AG20443 (cell line): Measurements from ENCODE around the gene CLIC4.
A peak's percentile ranks its signal among the peaks of the same experiment; 100 is the strongest.
"Not testable (repeated sequence)": the region's sequence is repeated elsewhere in the genome, so short reads cannot be mapped to it uniquely, and the experiment has no call there.

Experiments
- DNase-seq: peaks from one replicate; pipeline ENCODE4 v3.0.0; 2012; ENCODE audit warnings: low spot score, mixed read lengths

The CLIC4 gene

DNA sequence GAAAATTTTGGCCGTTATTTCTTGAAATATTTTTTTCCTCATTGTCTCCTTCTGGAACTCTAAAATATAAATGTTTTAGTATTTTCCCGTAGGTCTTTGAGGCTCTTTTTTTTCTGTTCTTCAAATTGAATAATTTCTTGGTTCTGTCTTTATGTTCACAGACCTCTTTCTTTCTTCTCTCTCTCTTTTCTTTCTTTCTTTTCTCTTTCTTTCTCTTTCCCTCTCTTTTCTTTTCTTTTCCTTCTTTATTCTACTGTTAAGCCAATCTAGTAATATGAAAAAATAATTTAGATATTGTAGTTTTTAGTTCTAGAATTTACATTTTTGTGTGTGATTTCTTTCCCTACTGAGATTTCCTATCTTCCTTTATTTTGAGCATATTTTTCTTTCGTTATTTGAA lies 30.1 kb downstream of the CLIC4 start:
- no peak for DNase-seq

DNA sequence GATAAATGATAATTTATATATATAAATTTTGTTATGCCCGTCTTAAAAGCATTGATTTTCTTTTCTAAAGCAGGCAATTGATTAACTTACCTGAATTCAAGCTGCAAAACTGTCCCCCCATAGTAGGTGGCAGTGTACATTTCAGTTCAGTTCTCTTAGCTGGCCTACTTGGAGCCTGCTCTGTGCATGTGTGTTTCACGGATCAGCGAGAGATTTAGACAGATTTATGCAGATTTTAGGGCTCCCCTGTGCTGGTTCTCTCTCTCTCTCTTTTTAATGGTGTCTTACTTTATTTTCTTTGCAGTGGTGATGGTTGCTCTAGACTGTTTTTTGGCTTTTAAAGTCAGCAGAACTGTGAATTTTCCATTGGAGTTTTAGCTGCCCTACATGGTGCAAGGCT lies 30.7 kb downstream of the CLIC4 start:
- DNase-seq, result no peak

DNA sequence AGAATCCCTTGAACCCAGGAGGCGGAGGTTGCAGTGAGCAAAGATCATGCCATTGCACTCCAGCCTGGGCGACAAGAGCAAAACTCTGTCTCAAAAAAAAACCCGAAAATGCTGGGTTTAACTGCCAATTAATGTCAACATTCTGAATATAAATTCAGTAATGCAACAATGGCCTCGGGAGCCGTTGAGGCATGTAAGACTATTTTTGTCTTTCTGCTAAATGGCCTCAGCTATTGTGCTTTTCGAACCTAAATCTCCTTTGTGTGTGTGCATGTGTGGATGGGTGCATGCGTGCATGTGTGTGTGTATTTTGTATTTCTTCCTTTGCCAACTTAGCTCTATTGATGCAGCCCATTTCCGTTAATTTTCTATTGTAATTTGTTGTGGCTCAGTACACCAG lies 31.6 kb downstream of the CLIC4 start:
- no peak for DNase-seq

DNA sequence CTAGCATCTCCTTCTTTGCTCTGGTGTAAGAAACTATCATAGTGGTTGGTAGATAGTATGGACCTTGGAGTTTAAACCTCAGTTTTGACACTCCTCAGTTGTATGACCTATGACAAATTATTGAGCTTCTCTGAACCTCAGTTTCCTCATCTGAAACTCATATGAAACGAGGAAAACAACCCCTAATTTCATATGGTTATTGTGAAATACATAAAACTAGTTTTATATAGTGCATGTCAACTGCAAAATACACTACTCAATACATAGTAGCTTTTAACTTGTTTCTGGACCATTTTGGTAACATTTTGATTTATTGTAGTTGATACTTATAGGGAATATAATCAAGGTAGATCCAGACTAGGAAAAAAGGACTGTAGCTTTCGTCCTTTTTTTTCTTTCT lies 32.9 kb downstream of the CLIC4 start:
- no peak for DNase-seq

DNA sequence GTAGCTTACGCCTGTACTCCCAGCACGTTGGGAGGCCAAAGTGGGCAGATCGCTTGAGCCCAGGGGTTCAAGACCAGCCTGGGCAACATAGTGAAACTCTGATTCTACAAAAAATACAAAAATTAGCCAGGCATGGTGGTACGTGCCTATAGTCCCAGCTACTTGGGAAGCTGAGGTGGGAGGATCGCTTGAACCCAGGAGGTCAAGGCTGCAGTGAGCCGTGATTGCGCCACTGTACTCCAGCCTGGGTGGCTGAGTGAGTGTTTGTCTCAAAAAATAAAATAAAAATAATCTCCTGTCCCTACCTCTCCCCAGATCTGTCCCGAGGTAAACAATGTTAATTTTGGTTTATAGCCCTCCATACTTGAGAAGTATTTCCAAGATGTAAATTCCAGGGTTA lies 34.0 kb downstream of the CLIC4 start:
- not testable (repeated sequence) for DNase-seq

DNA sequence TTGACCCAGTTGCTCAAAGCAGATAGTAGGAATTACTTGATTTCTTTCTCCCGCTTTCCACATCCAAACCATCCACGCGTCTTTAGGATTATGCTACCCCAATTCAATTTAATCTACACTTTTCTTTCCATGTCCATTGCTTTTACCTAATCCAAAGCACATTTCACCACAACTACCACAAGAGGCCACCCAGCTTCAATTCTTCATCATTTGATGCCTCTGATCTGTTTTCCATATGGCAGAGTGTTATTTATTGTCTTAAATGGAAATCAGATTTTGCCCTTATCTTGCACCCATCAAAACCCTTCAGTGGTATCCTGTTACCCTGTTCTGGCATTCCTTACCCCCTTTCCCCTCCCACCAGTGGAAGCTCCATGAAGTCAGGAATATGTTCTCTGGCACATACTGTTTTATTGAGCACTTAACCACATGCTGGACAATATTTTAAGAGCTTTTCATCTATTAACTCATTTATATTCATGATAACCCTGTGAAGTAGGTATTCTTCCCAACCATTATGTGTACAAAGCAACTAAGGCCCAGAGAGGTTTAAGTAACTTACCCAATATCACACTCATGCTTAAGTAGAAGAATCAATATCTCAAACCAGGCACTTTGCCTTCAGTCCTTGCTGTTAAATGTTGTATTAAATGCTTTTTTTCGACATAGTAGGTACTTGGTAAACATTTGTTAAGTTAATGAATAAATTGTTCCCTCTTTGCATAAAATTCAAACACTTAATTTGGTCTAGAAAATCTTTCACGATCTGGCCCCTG lies 34.6 kb downstream of the CLIC4 start:
- no peak for DNase-seq

DNA sequence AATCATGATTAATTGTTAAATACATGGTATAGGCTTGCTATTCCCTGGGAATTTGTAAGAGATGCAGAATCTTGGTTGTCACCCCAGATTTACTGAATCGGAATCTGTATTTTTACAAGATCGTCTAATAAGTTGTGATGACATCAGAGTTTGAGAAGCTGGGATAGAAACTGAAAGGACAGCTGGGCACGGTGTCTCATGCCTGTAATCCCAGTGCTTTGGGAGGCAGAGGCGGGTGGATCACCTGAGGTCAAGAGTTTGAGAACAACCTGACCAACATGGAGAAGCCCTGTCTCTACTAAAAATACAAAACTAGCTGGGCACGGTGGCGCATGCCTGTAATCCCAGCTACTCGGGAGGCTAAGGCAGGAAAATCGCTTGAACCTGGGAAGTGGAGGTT lies 35.4 kb downstream of the CLIC4 start:
- DNase-seq, result not testable (repeated sequence)

DNA sequence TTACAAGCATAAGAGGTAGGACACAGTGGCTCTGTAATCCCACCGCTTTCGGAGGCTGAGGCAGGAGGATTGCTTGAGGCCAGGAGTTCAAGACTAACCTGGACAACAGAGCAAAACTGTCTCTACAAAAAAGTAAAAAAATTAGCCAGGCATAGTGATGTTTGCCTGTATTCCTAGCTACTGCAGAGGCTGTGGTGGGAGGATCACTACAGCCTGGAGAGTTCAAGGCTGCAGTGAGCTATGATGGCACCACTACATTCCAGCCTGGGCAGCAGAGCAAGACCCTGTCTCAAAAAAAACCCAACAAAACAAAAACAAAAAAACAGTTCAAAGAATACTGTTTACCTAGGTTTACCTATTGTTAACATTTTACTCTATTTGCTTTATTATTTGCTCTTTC lies 37.4 kb downstream of the CLIC4 start:
- DNase-seq, result no peak

DNA sequence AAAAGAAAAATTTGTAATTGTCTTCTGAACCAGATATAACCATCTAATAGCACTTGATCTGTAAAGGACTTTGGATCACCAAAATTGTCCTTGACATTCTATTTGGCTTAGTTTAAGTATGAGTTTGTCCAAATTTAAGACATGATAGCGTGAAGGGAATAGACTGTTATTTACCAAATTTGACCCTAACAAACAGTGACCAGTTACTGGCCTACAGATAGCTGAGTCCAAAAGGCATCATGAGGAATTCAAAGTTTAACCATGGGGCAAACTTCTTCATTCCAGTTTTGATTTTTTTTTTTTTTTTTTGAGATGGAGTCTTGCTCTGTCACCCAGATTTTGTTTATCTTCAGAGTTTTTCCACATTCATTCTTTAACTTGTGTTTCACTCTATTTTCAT lies 38.5 kb downstream of the CLIC4 start:
- DNase-seq, result no peak

DNA sequence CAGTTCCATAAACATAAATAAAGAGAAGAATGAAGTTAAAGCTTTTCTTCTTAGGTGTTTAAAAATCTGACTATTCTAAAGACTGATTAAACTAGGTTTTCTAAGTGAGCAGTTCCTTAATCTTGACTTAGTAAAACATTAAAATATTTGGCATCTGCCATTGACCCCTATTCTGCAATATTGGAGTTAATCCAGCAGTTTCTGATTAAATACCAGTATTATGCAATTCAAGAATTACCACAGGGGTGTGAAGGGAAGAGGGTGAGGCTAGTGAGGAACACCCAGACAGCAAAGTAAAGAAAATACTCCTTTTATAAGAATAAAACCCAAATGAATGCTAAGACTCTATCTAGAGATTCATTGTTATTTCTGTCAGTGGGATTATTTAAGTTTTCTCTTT lies 40.9 kb downstream of the CLIC4 start:
- peak; percentile 51 for DNase-seq

DNA sequence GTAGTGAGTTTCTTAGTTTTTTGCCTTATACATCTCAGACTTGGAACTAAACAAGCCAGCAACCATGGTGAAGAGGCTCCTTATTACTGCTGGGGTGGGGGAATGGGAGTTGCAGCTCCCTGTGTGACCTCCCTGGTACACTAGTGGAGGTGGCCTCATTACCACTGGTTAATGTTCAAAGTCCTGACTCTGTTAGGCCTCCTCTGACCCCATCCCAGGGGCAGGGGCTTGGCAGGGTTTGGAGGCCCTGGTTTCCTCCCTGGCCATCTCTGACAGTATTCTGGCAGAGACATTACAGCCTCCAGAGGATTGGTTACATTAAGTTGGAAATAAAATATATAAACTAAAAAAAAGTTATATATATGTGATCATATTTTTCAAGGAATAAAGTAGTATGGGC lies 45.2 kb downstream of the CLIC4 start:
- DNase-seq, result no peak

DNA sequence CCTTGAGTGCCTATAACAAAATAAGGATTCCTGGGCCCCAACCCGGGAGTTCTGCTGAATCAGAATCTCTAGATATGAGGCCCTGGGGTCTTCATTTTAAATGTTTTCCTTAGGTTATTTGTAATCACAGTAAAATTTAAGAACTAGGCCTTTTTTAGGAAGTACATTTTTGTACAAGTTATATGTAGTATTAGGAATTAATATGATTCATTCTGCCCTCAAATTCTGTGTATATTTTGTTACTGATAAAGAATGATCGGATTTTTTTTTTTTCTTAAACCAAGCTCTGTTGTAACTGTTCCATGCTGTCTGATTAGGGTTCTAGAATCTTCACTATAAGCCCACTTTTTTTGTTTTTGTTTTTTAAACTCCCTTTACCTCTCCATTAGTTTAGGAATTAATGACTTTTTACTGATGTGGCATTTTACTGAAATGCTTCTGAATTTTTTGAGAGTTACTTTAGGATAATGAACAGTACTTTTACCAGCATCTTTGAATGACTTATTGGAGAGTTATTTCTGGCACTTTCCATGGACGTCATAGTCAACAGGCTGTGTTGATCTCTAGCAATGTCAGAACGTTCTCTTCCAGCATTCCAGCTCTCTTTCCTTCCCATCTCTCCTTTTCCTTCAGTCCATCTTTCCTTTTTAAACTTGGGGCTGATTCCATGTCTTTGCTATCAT lies 48.3 kb downstream of the CLIC4 start:
- DNase-seq, result peak; percentile 64

DNA sequence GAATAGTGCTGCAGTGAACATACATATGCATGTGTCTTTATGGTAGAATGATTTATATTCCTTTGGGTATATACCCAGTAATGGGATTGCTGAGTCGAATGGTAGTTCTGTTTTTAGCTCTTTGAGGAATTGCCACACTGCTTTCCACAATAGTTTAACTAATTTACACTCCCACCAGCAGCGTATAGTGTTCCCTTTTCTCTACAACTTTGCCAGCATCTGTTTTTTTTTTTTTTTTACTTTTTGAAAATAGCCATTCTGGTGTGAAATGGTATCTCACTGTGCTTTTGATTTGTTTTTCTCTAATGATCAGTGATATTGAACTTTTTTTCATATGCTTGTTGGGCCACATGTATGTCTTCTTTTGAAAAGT lies 48.9 kb downstream of the CLIC4 start:
- DNase-seq, result not testable (repeated sequence)

DNA sequence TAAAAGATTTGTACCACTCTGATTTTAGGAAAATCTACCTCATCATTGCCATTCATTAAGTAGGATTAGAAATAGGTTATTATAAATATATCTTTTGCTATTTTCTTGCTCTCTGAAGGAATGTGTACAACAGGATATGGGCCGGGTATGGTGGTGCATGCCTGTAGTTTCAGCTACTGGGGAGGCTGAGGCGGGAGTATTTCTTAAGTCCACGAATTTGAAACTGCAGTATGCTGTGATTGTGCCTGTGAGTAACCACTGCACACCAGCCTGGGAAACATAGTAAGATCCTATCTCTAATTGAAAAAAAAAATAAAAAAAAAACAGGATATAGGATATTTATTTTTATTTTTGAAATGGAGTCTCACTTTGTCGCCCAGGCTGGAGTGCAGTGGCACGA lies 50.0 kb downstream of the CLIC4 start:
- no peak for DNase-seq

DNA sequence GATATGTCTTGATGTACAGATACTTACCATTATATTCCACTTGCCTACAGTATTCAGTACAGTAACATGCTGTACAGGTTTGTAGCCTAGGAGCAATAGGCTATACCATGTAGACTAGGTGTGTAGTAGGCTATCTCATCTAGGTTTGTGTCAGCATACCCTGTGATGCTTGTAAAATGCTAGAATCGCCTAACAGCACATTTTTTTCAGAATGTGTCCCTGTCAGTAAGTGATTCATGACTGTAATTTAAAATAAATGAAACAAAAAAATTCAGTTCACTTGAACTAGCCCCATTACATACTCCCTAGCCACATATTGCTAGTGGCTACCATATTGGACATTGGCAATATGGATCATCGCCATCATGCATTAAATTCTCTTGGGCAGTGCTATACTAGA lies 51.3 kb downstream of the CLIC4 start:
- no peak for DNase-seq

DNA sequence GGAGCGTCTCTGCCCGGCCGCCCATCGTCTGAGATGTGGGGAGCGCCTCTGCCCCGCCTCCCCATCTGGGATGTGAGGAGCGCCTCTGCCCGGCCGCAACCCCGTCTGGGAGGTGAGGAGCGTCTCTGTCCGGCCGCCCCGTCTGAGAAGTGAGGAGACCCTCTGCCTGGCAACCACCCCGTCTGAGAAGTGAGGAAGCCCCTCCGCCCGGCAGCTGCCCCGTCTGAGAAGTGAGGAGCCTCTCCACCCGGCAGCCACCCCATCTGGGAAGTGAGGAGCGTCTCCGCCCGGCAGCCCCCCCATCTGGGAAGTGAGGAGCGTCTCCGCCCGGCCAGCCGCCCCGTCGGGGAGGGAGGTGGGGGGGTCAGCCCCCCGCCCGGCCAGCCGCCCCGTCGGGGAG lies 54.0 kb downstream of the CLIC4 start:
- not testable (repeated sequence) for DNase-seq

DNA sequence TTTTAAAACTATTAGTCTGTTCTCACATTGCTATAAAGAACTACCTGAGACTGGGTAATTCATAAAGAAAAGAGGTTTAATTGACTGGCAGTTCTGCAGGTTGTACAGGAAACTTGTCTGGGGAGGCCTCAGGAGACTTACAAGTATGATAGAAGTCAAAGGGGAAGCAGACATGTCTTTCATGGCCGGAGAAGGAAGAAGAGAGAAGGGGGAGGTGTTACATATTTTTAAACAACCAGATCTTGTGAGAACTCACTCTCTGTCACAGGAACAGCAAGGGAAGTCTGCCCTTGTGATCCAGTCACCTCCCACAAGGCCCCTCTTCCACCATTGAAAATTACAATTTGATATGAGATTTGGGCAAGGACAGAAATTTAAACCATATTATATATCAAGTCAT lies 55.9 kb downstream of the CLIC4 start:
- DNase-seq, result no peak

DNA sequence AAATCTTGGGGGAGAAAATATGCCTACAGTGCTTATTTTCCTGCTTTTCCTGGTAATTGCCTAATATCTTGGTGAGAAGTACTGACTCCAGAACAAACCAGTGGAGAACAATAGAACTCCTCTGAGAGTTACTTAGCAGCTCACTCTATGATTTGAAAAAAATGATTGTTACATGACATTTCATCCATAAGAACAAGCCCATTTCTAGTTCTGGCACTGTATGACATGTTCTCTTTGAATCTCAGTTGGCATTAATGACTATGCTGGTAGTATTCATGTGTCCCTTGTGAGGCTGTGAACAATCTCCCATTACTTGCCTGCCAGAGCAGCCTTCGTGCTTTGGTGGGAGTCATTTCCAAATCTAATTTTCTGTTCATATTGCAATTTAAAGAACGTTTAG lies 58.0 kb downstream of the CLIC4 start:
- DNase-seq, result no peak

DNA sequence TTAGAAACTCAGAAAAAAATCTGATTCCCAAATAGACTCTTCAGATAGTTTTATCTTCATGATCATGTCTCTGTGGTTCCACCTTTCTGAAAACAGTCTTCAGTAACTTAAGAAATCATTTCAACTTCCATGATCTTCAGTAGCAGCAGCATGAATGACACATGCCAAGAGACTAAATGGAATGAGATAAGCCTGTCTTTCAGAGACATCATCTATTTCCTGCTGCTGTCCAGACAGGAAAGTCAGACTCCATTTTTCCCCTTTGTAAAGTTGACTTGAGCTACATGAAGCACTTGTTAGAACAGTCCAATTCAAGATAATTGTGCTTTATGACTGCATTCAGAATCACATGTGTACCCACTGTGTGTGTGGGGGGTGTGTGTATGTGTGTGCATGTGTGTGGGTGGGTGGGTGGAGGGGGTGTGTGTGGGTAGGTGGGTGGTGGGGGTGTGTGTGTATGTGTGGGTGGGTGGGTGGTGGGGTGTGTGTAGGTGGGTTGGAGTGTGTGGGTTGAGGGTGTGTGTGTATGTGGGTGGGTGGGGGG lies 58.8 kb downstream of the CLIC4 start:
- no peak for DNase-seq

DNA sequence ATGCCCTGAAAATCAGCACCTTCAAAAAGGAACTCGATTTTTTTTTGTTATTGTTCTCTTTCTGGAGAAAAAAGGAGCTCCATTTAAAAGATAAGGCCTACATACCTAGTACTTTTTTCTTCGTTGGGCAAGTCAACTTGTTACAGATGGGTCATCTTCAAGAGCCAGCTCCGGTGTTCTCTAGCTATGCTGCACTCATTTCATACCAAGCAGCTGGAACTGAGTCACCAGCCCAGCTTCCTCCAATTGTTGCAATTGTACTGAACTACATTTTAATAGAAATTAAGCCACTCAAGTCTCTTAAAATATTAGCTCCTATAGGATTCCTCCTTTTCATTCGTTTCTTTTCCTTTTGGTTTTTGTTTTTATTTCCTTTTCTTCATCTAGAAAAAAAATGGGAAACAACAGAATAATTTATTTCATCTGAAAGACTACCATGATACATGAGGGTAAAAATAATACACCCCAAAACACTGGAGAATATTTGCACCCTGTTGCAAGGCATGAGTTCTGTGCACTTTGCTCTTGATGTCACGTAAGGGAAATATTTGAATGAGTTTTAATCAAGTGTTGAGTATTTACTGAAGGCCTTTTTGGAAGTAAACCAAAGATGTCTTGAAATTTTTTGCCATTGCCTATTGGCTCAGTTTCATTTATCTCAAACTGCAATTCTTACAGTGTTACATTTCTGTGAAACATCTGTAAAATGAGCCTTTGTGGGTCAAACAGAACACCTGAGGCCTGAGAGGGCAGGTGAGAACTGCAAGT lies 60.5 kb downstream of the CLIC4 start:
- peak; percentile 69 for DNase-seq

DNA sequence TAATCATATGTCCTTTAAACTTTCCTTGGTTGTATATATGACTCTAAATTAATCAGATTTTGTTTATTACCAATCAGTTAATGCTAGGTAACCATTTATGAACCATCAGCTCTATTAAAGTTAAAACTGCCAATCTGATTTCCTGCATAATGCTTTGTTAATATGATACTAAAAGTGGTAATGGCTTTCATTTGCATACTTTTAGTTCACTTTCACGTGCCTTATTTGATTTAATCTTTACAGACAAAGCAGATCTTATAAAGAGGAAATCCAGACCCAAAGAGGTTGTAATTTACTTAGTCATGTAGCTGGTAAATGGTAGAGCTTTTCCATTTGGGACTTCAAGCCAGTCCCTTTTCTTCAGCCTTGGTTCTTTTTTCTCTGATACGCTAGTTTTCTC lies 61.3 kb downstream of the CLIC4 start:
- DNase-seq, result no peak

DNA sequence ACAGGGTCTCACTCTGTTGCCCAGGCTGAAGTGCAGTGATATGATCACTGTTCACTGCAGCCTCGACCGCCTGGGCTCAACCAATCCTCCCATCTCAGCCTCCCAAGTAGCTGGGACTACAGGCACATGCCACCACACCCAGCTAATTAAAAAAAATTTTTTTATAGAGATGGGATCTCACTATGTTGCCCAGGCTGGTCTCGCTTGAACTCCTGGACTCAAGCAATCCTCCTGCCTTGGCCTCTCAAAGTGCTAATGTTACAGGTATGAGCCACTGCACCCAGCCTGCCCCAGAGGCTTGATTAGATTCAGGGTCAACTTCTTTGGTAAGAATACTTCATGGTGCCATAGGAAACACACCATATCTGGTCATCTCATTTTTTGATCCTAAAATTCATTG lies 66.2 kb downstream of the CLIC4 start:
- not testable (repeated sequence) for DNase-seq

DNA sequence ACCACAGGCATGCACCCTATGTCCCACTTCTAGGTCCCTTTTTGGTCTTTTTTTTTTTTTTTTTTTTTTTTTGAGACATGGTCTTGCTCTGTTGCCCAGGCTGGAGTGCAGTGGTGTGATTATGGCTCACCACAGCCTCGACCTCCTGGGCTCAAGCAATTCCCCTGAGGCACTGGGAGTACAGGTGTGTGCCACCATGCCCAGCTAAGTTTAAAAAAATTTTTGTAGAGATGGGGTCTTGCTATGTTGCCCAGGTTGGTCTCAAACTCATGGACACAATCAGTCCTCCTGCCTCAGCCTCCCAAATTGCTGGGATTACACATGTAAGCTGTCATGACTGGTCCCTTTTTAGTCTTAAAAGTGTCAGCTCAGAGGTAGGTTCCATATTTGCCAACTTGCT lies 75.0 kb downstream of the CLIC4 start:
- DNase-seq, result not testable (repeated sequence)
